B cell (primary cell): ENCODE data around the gene PLEKHN1. TPM values are rescaled to one million over a fixed set of nuclear protein-coding genes. Genes with fewer than 3 reads are reported as not detected.

ENCODE experiments used
- ATAC-seq: fragments of 200-7000 bp; cut with Tn5 transposase; one replicate; pipeline ENCODE4 v1.10.0; 2021; ENCODE audit warnings: low read depth, mild to moderate bottlenecking, moderate number of reproducible peaks, moderate library complexity
- CTCF ChIA-PET: fragments of 350-600 bp; sonication (Branson Sonifier 250); formaldehyde crosslinking; loops from one replicate; lab custom pipeline; 2021; ENCODE audit warnings: antibody characterized with exemption, inconsistent platforms; lab: Charles Lee
- POLR2A ChIA-PET: fragments of 350-600 bp; sonication (Branson Sonifier 250); formaldehyde crosslinking; loops from one replicate; lab custom pipeline; 2021; ENCODE audit warnings: antibody characterized with exemption; lab: Charles Lee
- DNase-seq: peaks from one replicate; pipeline ENCODE4 v3.0.0; 2013
- H2AFZ ChIP-seq: 2 replicates; pipeline ENCODE4 v1.6.1; 2012; ENCODE audit warnings: mild to moderate bottlenecking, low read depth, low read length; ENCODE audit not compliant: insufficient read depth, poor library complexity, severe bottlenecking
- H3K27ac ChIP-seq, 2 donors: 1 replicate in 1 of 2; 2 replicates in 1 of 2; pipeline ENCODE4 v1.5.1; 2012 to 2013; ENCODE audit warnings: low read length in 2 of 2, mild to moderate bottlenecking in 2 of 2, moderate library complexity in 1 of 2
- H3K27me3 ChIP-seq, 4 experiments: fragments of 200-600 bp in 1 of 4; sonication (generic) in 1 of 4; replicated peaks in 1 of 4; 1 replicate in 2 of 4; 2 replicates in 2 of 4; pipeline versions ENCODE4 v1.6.1 to v1.7.0; 2013 to 2016; ENCODE audit warnings: low read length in 3 of 4, mild to moderate bottlenecking in 2 of 4, mixed read lengths in 1 of 4, moderate library complexity in 1 of 4; ENCODE audit not compliant: insufficient read depth in 4 of 4, control insufficient read depth in 3 of 4; ENCODE audit errors: control extremely low read depth in 1 of 4
- H3K36me3 ChIP-seq, 2 experiments: replicated peaks in 1 of 2; 1 replicate in 1 of 2; 2 replicates in 1 of 2; pipeline versions ENCODE4 v1.6.1 to v1.7.1; 2013; ENCODE audit warnings: low read length in 1 of 2; ENCODE audit not compliant: insufficient read depth in 2 of 2, control insufficient read depth in 1 of 2; ENCODE audit errors: control extremely low read depth in 1 of 2, extremely low read depth in 1 of 2
- H3K4me1 ChIP-seq, 2 donors: fragments of 200-600 bp in 1 of 2; sonication (generic) in 1 of 2; 1 replicate in 1 of 2; 2 replicates in 1 of 2; pipeline versions ENCODE4 v1.5.1 to v1.6.1; 2013 to 2017; ENCODE audit warnings: low read length in 2 of 2; ENCODE audit not compliant: control insufficient read depth in 2 of 2, insufficient read depth in 2 of 2
- H3K4me2 ChIP-seq: replicated peaks from 2 replicates; pipeline ENCODE3; 2012; ENCODE audit warnings: mild to moderate bottlenecking, low read depth, low read length; ENCODE audit not compliant: poor library complexity, severe bottlenecking
- H3K4me3 ChIP-seq, 5 experiments: fragments of 200-600 bp in 1 of 5; sonication (generic) in 1 of 5; 1 replicate in 3 of 5; 2 replicates in 2 of 5; pipeline versions ENCODE4 v1.5.1 to v1.7.0; 2011 to 2016; ENCODE audit warnings: low read length in 4 of 5, mild to moderate bottlenecking in 4 of 5, low read depth in 2 of 5, control low read depth in 1 of 5, moderate library complexity in 1 of 5; ENCODE audit not compliant: insufficient read depth in 1 of 5; ENCODE audit errors: control extremely low read depth in 1 of 5, extremely low read depth in 1 of 5
- H3K79me2 ChIP-seq: fragments of 200-600 bp; sonication (generic); one replicate; pipeline ENCODE4 v1.6.0; 2016; ENCODE audit warnings: low read length; ENCODE audit not compliant: control insufficient read depth, insufficient read depth
- H3K9ac ChIP-seq: fragments of 200-600 bp; sonication (generic); 2 replicates; pipeline ENCODE4 v1.6.1; 2017; ENCODE audit warnings: mild to moderate bottlenecking, low read length, moderate library complexity
- H3K9me3 ChIP-seq, 3 donors: one replicate each; pipeline versions ENCODE4 v1.6.1 to v1.7.1; 2013; ENCODE audit warnings: low read length in 2 of 3; ENCODE audit not compliant: control insufficient read depth in 2 of 3, insufficient read depth in 1 of 3; ENCODE audit errors: control extremely low read depth in 1 of 3
- H4K20me1 ChIP-seq: 2 replicates; pipeline ENCODE4 v1.6.0; 2012; ENCODE audit warnings: mild to moderate bottlenecking, low read length; ENCODE audit not compliant: insufficient read depth, control insufficient read depth, poor library complexity, severe bottlenecking
- H3K27ac Mint-ChIP-seq: one replicate; pipeline ENCODE4 v1.8.0; 2021; ENCODE audit warnings: mixed read lengths
- H3K27me3 Mint-ChIP-seq: one replicate; pipeline ENCODE4 v1.8.0; 2021; ENCODE audit warnings: mixed read lengths
- H3K4me1 Mint-ChIP-seq: one replicate; pipeline ENCODE4 v1.8.0; 2021; ENCODE audit warnings: mixed read lengths
- H3K4me3 Mint-ChIP-seq: one replicate; pipeline ENCODE4 v1.8.0; 2021; ENCODE audit warnings: mixed read lengths
- H3K9me3 Mint-ChIP-seq: one replicate; pipeline ENCODE4 v1.8.0; 2022; ENCODE audit warnings: mixed read lengths; ENCODE audit not compliant: insufficient read depth
- CTCF ChIP-seq: fragments of 200-600 bp; IDR thresholded peaks from one replicate; pipeline ENCODE4 v1.8.0; 2022; ENCODE audit warnings: antibody characterized with exemption, mild to moderate bottlenecking
- EZH2 ChIP-seq: IDR thresholded peaks from 2 replicates; pipeline ENCODE4 v1.6.1; 2012; ENCODE audit warnings: borderline replicate concordance, low read depth, mild to moderate bottlenecking, moderate library complexity, low read length; ENCODE audit not compliant: insufficient read depth, poor library complexity, severe bottlenecking
- WGBS: methylation state at CpG from one replicate; pipeline ENCODE4 v1.1.5; 2013; ENCODE audit warnings: missing lambda C conversion rate; ENCODE audit not compliant: insufficient coverage; 5-methylcytosine and 5-hydroxymethylcytosine counted together
- intact Hi-C: fragments of 100-400 bp; cut with micrococcal nuclease; formaldehyde crosslinking; loops from one replicate; pipeline ENCODE4 v1.10.0; 2022
- polyA plus RNA-seq: library from polyadenylated mRNA; depleted of rRNA; stranded (reverse); fragments of >200 nt; gene quantifications from 2 replicates; pipeline ENCODE4 v1.2.3, GENCODE V29; 2012
- total RNA-seq, 2 donors: library from RNA; stranded (reverse); fragments of 120-200 nt in 1 of 2; gene quantifications; 1 replicate in 1 of 2; 2 replicates in 1 of 2; pipeline versions ENCODE4 v1.2.3 to v1.2.4, GENCODE V29; 2013 to 2022

PLEKHN1 gene
- total and polyA plus RNA-seq, 2 donors (not counting 1 experiment from before 2014, with no cell fraction given) = 0.36 to 1.1 TPM

GRCh38 chr1:973459-974292, 7.4 kb downstream of the PLEKHN1 start:
- 90% methylated on average over 24 of the region's 28 CpGs for WGBS
- H3K9ac ChIP-seq = no peak overlapping the region

More at GRCh38 chr1:973459-974292, 7.4 kb downstream of the PLEKHN1 start:
- H4K20me1 ChIP-seq = no peaks in the 10 kb centered on the region
- H3K4me1 ChIP-seq = peaks cover 10% of the 10 kb centered on the region in 2 donors
- no peak overlapping the region for H3K4me2 ChIP-seq
- Mint-ChIP-seq H3K27ac (no peak overlapping the region), H3K4me3 (no peak overlapping the region), H3K4me1 (peaks cover 7% of the 10 kb centered on the region), H3K9me3 (no peaks in the 10 kb centered on the region), H3K27me3 (peaks cover 29% of the 10 kb centered on the region)
- H2AFZ ChIP-seq = no peak overlapping the region
- H3K27me3 ChIP-seq = peaks cover 0 to 72% (median 17%) of the 10 kb centered on the region in 4 experiments
- TF ChIP-seq EZH2 (no peak), CTCF (no peak)
- no peak for ATAC-seq
- CTCF ChIA-PET = no interaction called here
- no peak overlapping the region for H3K27ac ChIP-seq
- POLR2A ChIA-PET = no interaction called here
- H3K79me2 ChIP-seq = no peaks in the 10 kb centered on the region
- intact Hi-C loops = no loop called here
- DNase-seq = no peak
- H3K4me3 ChIP-seq = no peak overlapping the region
- H3K36me3 ChIP-seq = no peaks in the 10 kb centered on the region
- peaks cover 0 to 17% (median 0%) of the 10 kb centered on the region in 3 donors for H3K9me3 ChIP-seq
